ENCODE results near the gene ATP5ME.
"Not testable (repeated sequence)": the region's sequence is repeated elsewhere in the genome, so short reads cannot be mapped to it uniquely, and the experiment has no call there.

Gene ATP5ME

DNA sequence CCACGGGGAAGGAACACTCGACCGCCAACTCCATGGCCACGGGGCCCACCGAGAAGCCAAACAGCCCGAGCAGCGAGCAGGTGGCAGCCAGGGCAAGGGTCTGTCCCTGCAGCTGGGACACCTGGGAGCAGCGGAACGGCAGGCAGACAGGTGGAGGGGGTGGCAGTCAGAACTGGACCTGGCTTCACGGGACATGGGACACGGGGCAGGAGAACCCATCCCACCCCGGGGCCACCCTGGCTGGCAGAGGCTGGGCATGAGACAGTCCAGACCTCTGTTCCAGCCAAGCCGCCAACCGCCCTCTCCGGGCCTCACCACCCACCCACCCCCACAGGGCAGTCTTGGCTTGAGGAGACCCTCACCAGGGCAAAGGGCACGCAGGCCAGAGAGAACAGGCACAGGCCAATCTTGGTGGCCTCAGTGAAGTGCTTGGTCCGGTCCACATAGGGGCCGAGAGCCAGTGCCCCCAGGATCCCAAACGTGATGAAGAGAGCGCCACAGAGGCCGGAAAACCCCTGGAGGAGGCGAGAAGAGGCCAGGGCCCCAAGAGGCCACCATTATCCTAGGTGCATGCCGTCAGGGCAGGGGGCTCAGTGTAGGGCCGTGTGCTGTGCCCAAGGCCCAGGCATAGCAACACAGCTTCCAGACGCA is 9.3 kb upstream of the ATP5ME start:
- no peak for DNase-seq (ENCODE audit: low read depth)

DNA sequence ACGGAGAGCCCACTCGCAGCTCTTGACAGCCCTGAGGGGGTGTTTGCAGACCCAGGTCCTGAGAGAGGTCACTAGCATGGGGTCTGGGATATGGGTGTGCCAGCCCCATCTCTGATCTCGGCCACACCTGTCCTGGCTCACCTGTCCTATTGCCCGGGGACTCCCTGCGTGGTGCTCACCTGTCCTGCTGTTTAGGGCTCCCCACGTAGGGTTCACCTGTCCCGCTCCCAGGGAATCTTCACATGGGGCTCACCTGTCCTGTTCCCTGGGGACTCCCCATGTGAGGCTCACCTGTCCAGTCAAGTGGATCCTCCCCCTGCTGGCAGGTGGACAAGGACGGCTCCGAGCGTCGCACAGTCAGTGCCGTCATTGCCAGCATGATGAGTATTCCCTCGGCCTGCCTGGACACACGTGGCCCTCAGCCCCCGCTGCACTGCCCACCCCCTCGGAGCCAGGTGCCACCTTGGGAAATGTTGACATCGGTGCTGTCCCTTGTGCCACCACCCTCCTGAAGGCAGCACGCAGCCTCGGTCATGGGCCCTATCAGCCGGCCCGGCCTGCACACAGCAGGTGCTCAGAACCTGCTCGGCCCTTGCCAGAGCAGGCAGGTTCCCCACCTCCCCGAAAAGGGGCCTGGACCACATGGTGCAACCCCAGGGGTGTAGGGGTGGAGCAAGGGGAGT is 8.6 kb upstream of the ATP5ME start:
- DNase-seq (ENCODE audit: low read depth) = no peak

DNA sequence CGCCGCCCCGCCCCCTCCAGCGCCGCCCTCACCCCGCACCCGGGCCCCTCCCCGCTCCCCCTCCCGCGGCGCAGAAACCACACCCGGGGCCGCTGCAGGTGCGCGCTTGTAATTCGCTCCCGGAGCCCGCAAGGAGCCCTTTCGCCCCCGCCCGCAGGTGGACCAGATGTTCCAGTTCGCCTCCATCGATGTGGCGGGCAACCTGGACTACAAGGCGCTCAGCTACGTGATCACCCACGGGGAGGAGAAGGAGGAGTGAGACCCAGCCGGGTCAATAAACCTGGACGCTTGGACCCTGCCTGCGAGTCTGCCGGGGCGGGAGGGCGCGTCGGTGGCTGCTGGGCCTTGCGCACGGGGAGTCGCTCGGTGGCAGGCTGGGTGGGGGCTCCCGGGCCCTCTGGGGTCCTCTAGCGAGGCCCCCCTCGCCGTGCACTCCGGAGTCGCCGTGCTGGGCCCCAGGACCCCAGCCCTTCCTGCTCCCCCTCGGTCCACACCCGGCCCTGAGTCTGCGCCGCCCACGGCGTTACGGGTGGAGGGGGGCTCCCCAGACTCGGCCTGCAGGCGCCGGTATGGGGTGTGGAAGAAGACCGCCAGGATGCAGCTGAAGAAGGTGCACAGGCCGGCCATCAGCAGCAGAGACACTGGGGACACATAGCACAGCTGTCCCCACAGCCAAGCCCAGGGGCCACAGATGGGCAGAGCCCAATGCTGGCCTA is 7.8 kb upstream of the ATP5ME start:
- no peak for DNase-seq (ENCODE audit: low read depth)

DNA sequence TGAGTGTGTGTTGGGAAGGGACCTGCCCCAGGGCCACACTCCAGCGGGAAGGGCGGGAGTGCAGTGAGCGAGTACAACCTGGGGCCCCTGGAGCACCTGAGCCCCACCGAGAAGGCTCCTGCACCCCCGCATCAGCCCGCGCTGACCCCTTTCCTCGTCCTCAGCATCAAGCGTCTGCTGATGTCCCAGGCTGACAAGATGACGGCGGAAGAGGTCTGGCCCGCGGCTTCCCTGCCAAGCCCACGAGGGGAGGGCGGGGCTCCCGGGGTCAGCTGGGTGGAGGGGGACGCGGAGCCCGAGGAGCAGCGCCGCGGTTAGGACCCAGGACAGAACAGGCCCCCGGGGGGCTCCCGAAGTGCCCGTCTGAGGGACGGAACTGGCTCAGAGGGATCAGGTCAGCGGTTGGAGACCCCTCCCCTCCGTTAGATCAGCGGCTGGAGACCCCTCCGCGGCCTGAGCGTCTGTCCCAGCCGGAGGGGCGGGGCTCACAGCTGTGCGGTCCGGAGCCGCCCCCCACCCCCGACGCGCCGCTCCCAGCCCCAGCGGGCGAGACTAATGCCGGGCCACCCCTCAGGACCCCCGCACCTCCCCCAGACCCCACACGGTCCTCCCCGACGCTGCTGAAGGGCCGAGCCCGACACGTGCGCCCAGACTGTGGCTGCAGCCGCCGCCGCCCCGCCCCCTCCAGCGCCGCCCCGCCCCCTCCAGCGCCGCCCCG is 7.0 kb upstream of the ATP5ME start:
- peak; percentile 79 for DNase-seq (ENCODE audit: low read depth)

DNA sequence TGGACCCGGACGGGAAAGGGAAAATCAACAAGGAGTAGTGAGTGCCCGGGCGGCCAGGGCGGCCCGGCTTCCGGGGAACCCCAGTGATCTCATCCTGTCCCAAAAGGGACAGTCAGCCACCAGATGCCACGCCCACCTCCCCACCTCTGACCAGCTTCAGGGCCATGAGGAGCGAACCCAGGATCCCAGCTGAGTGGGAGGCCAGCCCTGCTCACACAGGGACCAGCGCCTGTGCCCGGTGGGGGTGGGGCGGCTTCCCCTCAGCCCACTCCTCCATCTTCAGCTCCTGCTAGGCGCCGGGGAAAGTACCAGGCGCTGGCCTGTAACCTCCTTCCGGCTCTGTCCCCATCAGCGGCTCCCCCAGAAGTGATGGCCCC is 6.5 kb upstream of the ATP5ME start:
- no peak for DNase-seq (ENCODE audit: low read depth)

DNA sequence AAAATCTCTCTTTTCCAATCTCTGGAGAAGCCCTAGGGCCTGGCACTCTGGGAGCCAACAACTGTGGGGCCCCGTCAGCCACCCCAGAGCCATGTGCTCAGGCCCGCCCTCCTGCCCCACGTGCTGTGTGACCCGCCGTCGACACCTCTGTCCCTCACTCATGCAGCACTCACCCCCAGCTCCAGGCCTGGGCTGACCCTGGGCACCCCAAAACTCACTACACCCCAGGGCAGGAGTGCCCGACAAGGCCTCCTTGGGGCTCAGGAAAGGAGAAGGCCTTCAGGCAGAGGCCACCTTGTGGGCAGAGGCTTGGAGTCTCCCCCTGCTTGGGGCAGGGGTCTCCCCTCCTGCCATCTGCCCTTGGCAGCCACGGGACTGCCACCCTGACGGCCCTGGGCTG is 6.0 kb upstream of the ATP5ME start:
- no peak for DNase-seq (ENCODE audit: low read depth)

DNA sequence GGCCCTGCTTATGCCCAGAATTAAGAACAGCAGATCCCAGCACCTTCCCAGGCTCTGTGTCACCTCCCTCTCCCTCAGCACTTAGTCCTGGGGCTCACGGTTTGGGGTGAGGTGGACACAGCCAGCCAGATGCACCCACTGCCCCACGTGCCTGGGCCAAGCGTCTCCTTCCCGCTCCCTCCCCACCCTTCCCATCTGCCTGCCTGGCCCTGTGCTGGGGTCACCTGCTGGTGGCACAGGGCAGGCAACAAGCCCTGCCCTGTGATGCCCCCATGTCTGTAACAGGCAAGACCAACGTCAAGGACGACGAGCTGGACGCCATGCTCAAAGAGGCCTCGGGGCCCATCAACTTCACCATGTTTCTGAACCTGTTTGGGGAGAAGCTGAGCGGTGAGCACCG is 5.6 kb upstream of the ATP5ME start:
- DNase-seq (ENCODE audit: low read depth) = no peak

DNA sequence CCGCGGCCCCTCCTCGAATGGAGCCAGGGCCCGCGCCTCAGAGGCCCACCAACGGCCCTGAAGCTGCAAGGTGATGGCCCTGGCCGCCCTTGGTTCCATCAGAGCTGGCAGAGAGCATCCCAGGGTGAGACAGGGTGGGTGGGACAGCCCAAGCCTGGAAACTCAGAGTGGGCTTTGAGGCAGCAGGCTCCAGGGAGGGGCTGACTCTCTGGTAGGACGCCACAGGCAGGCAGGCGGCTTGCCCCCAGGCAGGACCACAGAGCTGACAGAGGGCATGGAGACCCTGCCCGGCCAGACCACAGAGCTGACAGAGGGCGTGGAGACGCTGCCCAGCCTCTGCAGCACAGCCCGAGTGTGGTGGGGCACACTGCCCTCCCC is 5.0 kb upstream of the ATP5ME start:
- no peak for DNase-seq (ENCODE audit: low read depth)

DNA sequence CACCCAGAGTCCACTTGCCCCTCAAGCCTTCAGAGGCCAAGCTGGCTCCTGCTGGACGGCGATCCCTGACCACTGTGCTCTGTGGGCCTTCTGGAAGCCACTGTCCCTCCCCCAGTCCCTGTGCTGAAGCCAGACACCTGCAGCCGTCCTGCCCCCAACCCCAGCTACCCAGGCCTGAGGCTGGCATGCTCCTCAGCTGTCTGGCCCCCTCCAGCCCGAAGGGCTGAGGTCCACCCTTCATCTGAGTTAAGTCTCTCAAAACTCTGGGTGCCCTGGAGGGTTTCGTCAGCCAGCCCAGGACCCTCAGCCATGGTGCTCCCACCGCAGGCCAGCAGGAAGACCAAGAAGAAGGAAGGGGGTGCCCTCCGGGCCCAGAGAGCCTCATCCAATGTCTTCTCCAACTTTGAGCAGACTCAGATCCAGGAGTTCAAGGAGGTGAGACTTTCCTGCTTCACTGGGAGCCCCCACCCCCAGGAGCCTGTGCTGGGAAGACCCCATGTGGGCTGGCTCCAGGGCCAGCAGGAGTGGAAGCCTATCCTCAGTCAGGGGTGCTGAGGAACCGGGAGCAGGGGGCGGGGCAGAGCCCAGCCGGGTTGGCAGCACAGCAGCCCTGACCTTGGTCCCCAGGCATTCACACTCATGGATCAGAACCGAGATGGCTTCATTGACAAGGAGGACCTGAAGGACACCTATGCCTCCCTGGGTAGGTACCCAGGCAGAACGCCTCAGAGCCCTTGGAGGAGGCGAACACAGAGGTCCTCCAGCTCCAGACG is 4.4 kb upstream of the ATP5ME start:
- no peak for DNase-seq (ENCODE audit: low read depth)

DNA sequence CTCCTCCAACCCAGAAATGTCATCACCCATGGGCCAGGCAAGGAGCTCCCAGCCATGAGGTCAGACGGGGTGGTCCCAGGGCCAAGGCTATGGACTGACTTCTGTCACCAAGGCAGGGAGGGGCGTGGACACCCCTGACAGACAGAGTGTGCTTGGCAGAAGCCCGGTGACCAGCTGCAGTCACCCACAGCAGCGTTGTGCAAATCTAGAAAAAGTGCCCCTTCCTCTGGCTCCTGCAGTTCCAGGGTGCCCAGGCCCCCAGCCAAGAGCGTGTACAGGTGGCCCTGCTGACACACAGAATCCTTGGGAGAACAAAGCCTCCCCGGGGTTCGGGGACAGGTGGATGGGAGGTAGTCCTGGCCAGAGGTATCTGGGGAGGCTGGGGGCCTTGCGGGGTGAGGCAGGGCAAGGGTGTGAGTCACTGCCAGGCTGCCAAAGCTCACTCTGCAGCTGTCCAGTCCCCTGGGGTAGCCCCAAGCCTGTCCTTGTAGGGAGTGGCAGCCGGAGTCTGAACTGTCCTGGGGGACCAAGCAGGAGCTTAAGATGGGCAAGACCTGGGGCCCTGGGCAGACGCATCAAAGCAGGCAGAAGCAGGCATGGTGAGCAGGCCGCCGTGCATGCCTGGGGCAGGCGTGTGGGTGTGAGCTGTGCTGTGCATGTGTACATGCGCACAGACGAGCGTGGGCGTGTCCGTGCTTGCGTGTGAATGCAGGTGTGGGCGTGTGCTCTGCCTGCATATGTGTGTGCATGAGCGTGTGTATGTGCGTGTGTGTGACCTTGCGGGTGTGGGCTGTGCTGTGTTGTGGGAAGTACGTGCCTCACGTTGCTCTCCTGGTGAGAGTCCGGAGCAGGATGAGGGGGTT is 3.6 kb upstream of the ATP5ME start:
- no peak for DNase-seq (ENCODE audit: low read depth)

DNA sequence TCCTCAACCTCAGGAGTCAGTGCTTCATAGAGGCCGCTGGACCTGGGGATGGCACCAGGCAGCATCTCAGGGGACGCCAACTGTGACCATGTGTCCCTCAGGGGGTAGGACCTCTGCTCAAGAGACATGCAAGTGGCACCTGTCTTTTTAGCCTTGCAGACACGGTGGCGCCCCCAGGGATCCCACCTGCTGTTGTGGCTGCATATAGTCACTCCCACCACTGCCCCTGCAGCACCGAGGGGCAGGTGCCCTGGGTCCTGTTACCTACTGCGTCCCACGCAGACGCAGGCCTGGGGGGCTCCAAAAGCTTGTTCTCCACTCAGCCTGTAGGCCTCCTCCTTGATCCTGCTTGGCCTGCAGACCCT is 2.8 kb upstream of the ATP5ME start:
- no peak for DNase-seq (ENCODE audit: low read depth)

DNA sequence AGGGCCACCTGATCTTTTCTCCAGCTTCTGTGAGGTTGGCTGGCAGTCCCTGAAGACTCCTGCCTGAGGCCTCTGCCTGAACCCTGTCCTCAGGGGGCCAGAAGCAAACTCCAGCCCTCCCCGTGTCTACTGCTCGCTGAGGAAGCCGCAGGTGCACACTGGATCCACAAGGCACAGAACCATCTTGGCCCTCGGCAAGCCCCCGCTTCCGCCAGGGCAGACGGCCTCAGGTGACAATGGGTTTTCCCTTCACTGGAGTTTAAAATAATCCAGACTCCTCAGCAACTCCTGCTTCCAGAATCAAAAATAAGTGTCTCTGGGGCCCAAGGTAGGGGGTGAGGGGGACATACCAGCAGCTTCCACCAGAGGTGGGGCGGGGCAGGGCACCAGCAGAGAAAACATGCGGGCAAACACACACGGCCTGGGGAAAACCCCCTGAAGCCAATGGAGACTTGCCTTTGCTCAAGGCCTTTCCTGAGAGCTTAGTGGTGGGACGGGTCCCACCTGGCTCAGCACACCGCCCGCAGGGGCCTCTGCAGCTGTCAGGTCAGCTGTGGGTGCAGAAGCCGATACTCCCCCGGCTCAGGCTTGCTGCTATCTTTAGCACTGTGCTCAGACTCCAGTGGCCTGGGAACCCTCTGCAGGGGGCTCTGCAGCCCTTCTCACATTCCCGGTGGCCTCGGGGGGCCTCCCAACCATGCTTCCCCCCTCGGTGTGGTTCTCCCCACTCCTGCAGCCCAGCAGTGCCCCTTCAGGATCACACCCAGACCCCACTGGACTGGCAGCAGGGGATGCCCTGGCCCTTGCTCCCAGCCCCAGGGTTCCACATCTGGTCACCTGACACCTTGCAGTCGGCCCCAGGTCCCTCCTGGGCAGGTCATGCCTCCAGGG is 2.1 kb upstream of the ATP5ME start:
- DNase-seq (ENCODE audit: low read depth) = no peak

DNA sequence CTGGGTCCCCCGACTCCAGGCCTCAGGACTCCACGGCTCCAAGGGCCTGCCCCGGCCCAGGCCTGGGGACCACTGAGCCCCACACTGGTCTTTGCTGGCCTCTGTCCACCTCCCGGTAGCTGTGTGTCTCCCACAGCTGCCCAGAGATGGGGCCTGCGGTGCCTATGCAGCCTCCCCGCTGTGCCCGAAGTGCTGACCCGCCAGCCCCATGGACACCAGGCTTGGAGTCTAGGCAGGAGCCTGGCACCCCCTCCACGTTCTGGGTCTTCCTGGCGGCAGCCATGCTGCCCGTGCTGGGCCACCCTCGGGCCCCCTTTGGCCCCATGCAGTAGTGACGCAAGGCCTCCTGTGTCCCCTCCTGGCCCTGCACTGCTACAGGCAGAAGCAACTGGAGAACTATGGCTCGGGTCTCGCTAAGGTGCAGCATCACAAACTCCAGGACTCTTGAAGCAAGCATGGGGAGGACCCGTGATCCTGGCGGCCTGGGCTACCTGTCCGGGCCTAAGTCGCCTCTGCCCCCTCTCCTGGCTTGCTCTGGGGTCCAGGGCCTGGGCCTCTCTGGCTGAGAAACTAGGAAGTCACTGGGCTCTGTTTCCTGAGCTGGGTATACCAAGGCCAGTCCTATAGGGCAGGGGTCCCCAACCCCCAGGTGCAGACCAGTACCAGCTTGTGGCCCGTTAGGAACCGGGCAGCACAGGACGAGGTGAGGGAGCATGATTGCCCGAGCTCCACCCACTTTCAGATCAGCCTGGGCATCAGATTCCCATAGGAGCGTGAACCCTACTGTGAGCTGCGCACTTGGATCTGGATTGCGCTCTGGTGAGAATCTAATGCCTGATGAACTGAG is 1.2 kb upstream of the ATP5ME start:
- DNase-seq (ENCODE audit: low read depth) = no peak

DNA sequence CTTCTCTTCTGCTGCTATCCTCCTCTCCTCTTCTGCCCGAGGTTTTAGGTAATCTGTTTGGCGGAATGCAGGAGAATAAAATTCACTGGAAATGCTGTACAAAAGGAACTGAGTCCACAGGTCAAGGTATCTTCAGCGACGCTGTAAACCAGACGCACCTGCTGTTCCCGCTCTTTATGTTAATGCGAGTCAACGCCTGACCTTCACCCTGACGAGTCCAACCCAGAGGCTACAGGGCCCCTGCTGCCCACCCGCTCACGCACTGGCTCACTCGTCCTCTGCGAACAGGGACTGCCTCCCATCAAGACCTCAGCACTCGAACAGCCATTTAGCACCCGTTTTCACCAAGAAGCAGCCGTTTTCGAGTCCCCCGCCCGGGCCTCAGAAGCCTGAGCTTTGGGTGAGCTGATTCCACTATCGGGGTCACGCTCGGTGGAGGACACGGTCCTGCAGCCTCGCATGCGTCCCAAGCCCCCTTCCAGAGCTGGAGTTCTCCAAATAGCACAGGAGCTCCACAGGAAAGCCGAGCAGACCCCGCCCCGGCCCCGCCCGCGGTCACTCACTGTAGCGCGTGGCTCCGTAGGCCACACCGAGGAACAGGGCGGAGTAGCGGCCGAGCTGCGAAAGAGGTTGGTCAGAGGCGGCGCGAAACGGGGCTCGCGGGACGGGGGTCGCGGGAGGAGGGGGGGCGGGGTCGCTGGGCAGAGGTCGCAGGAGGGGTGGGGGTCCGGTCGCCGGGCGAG is 556 bp downstream of the ATP5ME start:
- DNase-seq (ENCODE audit: low read depth) = no peak

DNA sequence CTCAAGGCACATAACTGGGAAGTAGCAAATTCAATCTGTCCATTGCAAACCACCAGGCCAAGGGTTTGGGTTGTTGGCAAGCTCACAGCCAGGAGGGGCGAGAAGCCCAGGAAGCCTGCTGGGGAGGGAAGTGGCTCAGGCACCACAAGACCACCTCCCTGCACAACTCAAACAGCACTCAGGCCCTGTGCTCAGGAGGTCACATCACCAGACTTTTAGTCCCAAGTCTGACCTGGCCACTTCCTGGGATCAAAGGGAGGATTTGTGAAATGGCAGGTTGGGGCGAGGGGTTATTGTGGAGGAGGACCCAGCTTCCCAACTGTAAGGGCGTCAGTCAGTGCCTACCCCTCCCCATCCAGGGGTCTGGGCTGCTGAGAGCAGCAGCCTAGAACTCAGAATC is 2.3 kb downstream of the ATP5ME start:
- DNase-seq (ENCODE audit: low read depth) = no peak

DNA sequence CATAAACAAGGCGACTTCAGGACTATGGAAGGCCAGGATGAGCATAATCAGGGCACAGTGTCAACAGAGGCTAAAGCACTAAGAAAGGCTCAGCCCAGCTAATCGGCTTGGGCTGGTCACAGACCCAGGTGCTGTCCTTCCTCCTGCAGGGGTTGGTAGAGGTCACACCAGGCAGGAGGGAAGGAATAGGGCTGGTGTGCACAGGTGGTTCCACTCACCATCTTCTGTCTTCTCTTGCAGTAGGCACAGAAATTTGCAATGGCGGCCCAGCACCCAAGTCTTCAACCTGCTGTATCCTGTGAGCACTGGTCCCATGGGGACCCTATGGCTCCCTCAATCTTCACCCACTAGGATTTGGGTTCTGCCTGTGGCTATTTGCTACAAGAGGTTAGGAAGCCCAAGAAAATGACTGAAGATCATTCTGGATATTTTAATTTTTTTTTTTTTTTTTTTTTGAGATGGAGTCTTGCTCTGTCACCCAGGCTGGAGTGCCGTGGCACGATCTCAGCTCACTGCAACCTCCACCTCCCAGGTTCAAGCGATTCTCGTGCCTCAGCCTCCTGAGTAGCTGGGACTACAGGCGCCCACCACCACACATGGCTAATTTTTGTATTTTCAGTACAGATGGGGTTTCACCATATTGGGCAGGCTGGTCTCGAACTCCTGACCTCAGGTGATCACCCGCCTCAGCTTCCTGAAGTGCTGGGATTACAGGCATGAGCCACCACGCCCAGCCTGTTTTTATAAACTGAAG is 4.1 kb downstream of the ATP5ME start:
- DNase-seq (ENCODE audit: low read depth) = not testable (repeated sequence)

DNA sequence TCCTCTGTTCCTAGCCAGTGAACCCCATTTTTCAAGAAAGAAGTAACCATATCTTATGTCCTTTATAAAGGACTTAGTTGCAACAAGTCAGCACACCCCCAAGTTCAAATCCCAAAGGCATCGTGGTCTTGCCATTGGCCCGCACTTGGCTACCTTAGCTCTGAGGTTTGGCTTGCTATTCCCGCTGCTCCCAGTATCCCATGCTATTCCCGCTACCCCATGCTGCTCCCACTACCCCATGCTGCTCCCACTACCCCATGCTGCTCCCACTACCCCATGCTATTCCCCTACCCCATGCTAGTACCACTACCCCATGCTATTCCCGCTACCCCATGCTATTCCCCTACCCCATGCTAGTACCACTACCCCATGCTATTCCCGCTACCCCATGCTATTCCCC is 5.9 kb downstream of the ATP5ME start:
- not testable (repeated sequence) for DNase-seq (ENCODE audit: low read depth)

DNA sequence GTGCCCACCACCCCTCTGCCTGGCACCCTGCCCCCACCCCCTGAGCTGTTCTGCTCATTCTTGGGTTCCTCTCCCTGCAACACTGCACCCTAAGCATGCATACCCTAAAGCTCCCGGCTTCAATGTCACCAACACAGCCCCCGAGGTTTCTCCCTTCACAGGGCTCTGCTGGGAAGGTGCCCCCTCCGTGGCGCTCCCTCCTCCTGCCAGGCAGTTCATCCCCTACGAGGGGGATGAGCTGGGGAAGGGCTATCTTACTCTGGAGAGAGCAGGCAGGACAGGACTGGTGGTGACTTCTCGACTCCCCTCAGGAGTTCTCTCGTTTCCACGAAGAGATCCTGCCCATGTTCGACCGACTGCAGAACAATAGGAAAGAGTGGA is 6.5 kb downstream of the ATP5ME start:
- no peak for DNase-seq (ENCODE audit: low read depth)
